Smooth muscle cell (in vitro differentiated cells): ENCODE measurements around the gene RELCH. TPM values are rescaled to one million over a fixed set of nuclear protein-coding genes. Genes with fewer than 3 reads are reported as not detected.

ENCODE experiments used
- DNase-seq: peaks from one replicate; lab custom pipeline; 2025; ENCODE audit not compliant: unreplicated experiment; lab: John Stamatoyannopoulos, UW
- H2AFZ ChIP-seq: fragments of 200-600 bp; sonication (generic); 2 replicates; pipeline ENCODE4 v1.6.0; 2016; ENCODE audit warnings: antibody characterized with exemption, low read depth, mild to moderate bottlenecking
- H3F3A ChIP-seq: fragments of 200-600 bp; sonication (generic); 2 replicates; pipeline ENCODE4 v1.6.0; 2017; ENCODE audit warnings: antibody characterized with exemption, low read depth
- H3K27ac ChIP-seq: fragments of 200-600 bp; sonication (generic); 2 replicates; pipeline ENCODE4 v1.5.1; 2016; ENCODE audit warnings: low read depth, mild to moderate bottlenecking
- H3K27me3 ChIP-seq: fragments of 200-600 bp; sonication (generic); 2 replicates; pipeline ENCODE4 v1.6.1; 2016; ENCODE audit warnings: low read depth, mild to moderate bottlenecking
- H3K36me3 ChIP-seq: fragments of 200-600 bp; sonication (generic); 2 replicates; pipeline ENCODE4 v1.5.1; 2016; ENCODE audit warnings: low read depth
- H3K4me1 ChIP-seq: fragments of 200-600 bp; sonication (generic); 2 replicates; pipeline ENCODE4 v1.5.1; 2016; ENCODE audit warnings: low read depth
- H3K4me2 ChIP-seq: fragments of 200-600 bp; sonication (generic); 2 replicates; pipeline ENCODE4 v1.6.0; 2016; ENCODE audit warnings: mild to moderate bottlenecking
- H3K4me3 ChIP-seq: fragments of 200-600 bp; sonication (generic); 2 replicates; pipeline ENCODE4 v1.5.1; 2016; ENCODE audit warnings: mild to moderate bottlenecking
- H3K79me2 ChIP-seq: fragments of 200-600 bp; sonication (generic); 2 replicates; pipeline ENCODE4 v1.6.0; 2016; ENCODE audit warnings: low read depth, mild to moderate bottlenecking
- H3K9ac ChIP-seq: fragments of 200-600 bp; sonication (generic); 2 replicates; pipeline ENCODE4 v1.6.0; 2016; ENCODE audit warnings: low read depth
- H3K9me3 ChIP-seq: fragments of 200-600 bp; sonication (generic); replicated peaks from 2 replicates; pipeline ENCODE4 v1.5.1; 2016; ENCODE audit warnings: low read depth
- H4K20me1 ChIP-seq: fragments of 200-600 bp; sonication (generic); 2 replicates; pipeline ENCODE4 v1.6.0; 2016; ENCODE audit warnings: low read depth
- CTCF ChIP-seq: fragments of 200-600 bp; sonication (generic); IDR thresholded peaks from 2 replicates; pipeline ENCODE4 v1.5.1; 2017; ENCODE audit warnings: borderline replicate concordance, mild to moderate bottlenecking, antibody characterized with exemption; ENCODE audit not compliant: insufficient read depth, poor library complexity, severe bottlenecking
- WGBS: methylation state at CpG from one replicate; pipeline ENCODE4 v1.1.7; 2016; ENCODE audit warnings: low lambda C conversion rate; 5-methylcytosine and 5-hydroxymethylcytosine counted together
- polyA plus RNA-seq: library from polyadenylated mRNA; unstranded; fragments of >200 nt; fragmentation: Nextera tagmentation; extraction: Ambion mirVana; gene quantifications from 2 replicates; pipeline ENCODE4 v1.2.1, GENCODE V29; 2016
- total RNA-seq: library from RNA; depleted of rRNA; stranded (reverse); fragments of >200 nt; gene quantifications from 2 replicates; pipeline ENCODE4 v1.2.3, GENCODE V29; 2014

Gene RELCH
- total and polyA plus RNA-seq, 2 experiments from 2014 or later: 3.6 to 19.2 TPM

GRCh38 chr18:62226047-62226446 is 39.0 kb downstream of the RELCH start:
- WGBS: 94% methylated on average over 3 of the region's 3 CpGs
- Histone ChIP-seq H3K9me3 (no peaks in the 10 kb centered on the region), H3K4me1 (no peaks in the 10 kb centered on the region), H3K27ac (no peak overlapping the region), H3K27me3 (no peaks in the 10 kb centered on the region), H3K36me3 (peaks cover 31% of the 10 kb centered on the region), H4K20me1 (no peaks in the 10 kb centered on the region), H3K79me2 (no peaks in the 10 kb centered on the region), H3K4me2 (no peak overlapping the region), H3K9ac (no peak overlapping the region), H2AFZ (no peak overlapping the region), H3F3A (no peaks in the 10 kb centered on the region), H3K4me3 (no peak overlapping the region)
- no peak for TF ChIP-seq CTCF
- DNase-seq: no peak

GRCh38 chr18:62236252-62236651 is 49.2 kb downstream of the RELCH start:
- no peak for TF ChIP-seq CTCF
- no peak overlapping the region for H3K27ac ChIP-seq
- H2AFZ ChIP-seq: no peak overlapping the region
- no peak overlapping the region for H3K9ac ChIP-seq
- DNase-seq: no peak
- H3K4me2 ChIP-seq: no peak overlapping the region
- no peaks in the 10 kb centered on the region for H3K79me2 ChIP-seq
- WGBS: 95% methylated on average over 1 of the region's 1 CpG
- H3K27me3 ChIP-seq: no peaks in the 10 kb centered on the region
- H3K4me1 ChIP-seq: no peaks in the 10 kb centered on the region
- H3K36me3 ChIP-seq: no peaks in the 10 kb centered on the region
- H3F3A ChIP-seq: no peaks in the 10 kb centered on the region
- H4K20me1 ChIP-seq: no peaks in the 10 kb centered on the region
- no peak overlapping the region for H3K4me3 ChIP-seq
- H3K9me3 ChIP-seq: no peaks in the 10 kb centered on the region

- Histone ChIP-seq H3F3A (no peaks in the 10 kb centered on the region), H2AFZ (no peak overlapping the region), H3K27ac (no peak overlapping the region), H3K36me3 (peaks cover under 1% of the 10 kb centered on the region), H4K20me1 (no peaks in the 10 kb centered on the region), H3K4me1 (no peaks in the 10 kb centered on the region), H3K79me2 (no peaks in the 10 kb centered on the region), H3K9ac (no peak overlapping the region), H3K9me3 (no peaks in the 10 kb centered on the region), H3K4me3 (no peak overlapping the region), H3K4me2 (no peak overlapping the region), H3K27me3 (no peaks in the 10 kb centered on the region)
- TF ChIP-seq CTCF: no peak
- WGBS: 93% methylated on average over 3 of the region's 3 CpGs
- DNase-seq: no peak
These were observed 52.4 kb downstream of the RELCH start for GRCh38 chr18:62239475-62239874.

- H3F3A ChIP-seq: no peaks in the 10 kb centered on the region
- WGBS: 83% methylated on average over 1 of the region's 1 CpG
- no peak overlapping the region for H3K27ac ChIP-seq
- no peak overlapping the region for H3K4me2 ChIP-seq
- H2AFZ ChIP-seq: no peak overlapping the region
- no peaks in the 10 kb centered on the region for H4K20me1 ChIP-seq
- peaks cover 6% of the 10 kb centered on the region for H3K36me3 ChIP-seq
- H3K27me3 ChIP-seq: no peaks in the 10 kb centered on the region
- H3K9me3 ChIP-seq: no peaks in the 10 kb centered on the region
- no peak for DNase-seq
- no peak overlapping the region for H3K4me3 ChIP-seq
- H3K9ac ChIP-seq: no peak overlapping the region
- H3K79me2 ChIP-seq: no peaks in the 10 kb centered on the region
- TF ChIP-seq CTCF: no peak
- no peaks in the 10 kb centered on the region for H3K4me1 ChIP-seq
These were observed 55.9 kb downstream of the RELCH start for GRCh38 chr18:62242955-62243354.
